Liver (tissue), 9 donors: ENCODE results near the gene NFIX. TPM values are rescaled to one million over a fixed set of nuclear protein-coding genes. Genes with fewer than 3 reads are reported as not detected.

Experiments used
- DNase-seq: peaks from one replicate; pipeline ENCODE4 v3.0.0-alpha.2; 2017; ENCODE audit warnings: low spot score
- H3K27ac ChIP-seq, 2 donors: one replicate each; pipeline ENCODE4 v1.7.0; 2013; ENCODE audit warnings: inconsistent platforms in 2 of 2, low read length in 2 of 2, control low read depth in 1 of 2, low read depth in 1 of 2, mild to moderate bottlenecking in 1 of 2
- H3K27me3 ChIP-seq, 4 donors: one replicate each; pipeline versions ENCODE4 v1.6.1 to v1.7.0; 2013; ENCODE audit warnings: low read length in 3 of 4, inconsistent platforms in 1 of 4, mild to moderate bottlenecking in 1 of 4, moderate library complexity in 1 of 4; ENCODE audit not compliant: control insufficient read depth in 4 of 4, insufficient read depth in 4 of 4
- H3K36me3 ChIP-seq, 4 donors: one replicate each; pipeline versions ENCODE4 v1.6.1 to v1.7.0; 2013; ENCODE audit warnings: low read length in 3 of 4, mild to moderate bottlenecking in 3 of 4, low read depth in 1 of 4, moderate library complexity in 1 of 4; ENCODE audit not compliant: control insufficient read depth in 4 of 4, insufficient read depth in 3 of 4
- H3K4me1 ChIP-seq, 4 donors: one replicate each; pipeline versions ENCODE4 v1.6.1 to v1.7.0; 2013; ENCODE audit warnings: low read length in 3 of 4, mild to moderate bottlenecking in 3 of 4, moderate library complexity in 1 of 4; ENCODE audit not compliant: control insufficient read depth in 4 of 4, insufficient read depth in 4 of 4
- H3K4me3 ChIP-seq, 3 donors: one replicate each; pipeline versions ENCODE4 v1.6.1 to v1.7.0; 2013; ENCODE audit warnings: low read length in 3 of 3, control low read depth in 1 of 3, low read depth in 1 of 3, mild to moderate bottlenecking in 1 of 3
- H3K9ac ChIP-seq, 2 donors: one replicate each; pipeline ENCODE4 v1.7.0; 2013; ENCODE audit warnings: low read length in 2 of 2, mild to moderate bottlenecking in 2 of 2, moderate library complexity in 2 of 2, control low read depth in 1 of 2, low read depth in 1 of 2
- H3K9me3 ChIP-seq, 4 donors: one replicate each; pipeline versions ENCODE4 v1.6.1 to v1.7.0; 2013; ENCODE audit warnings: low read length in 3 of 4; ENCODE audit not compliant: control insufficient read depth in 4 of 4
- ATF3 ChIP-seq: IDR thresholded peaks from 2 replicates; pipeline ENCODE4 v1.6.1; 2016; ENCODE audit warnings: antibody characterized with exemption
- CTCF ChIP-seq: fragments of 150-350 bp; IDR thresholded peaks from 2 replicates; pipeline ENCODE4 v1.5.1; 2017; ENCODE audit warnings: improper control_type of control experiment, low read depth, low read length; ENCODE audit not compliant: missing input control
- EGR1 ChIP-seq, 2 donors: IDR thresholded peaks; 2 replicates each; pipeline ENCODE4 v1.6.1; 2016 to 2018; ENCODE audit warnings: antibody characterized with exemption in 2 of 2, low read depth in 2 of 2
- FOXA1 ChIP-seq: IDR thresholded peaks from 2 replicates; pipeline ENCODE4 v1.6.1; 2016; ENCODE audit warnings: antibody characterized with exemption
- FOXA2 ChIP-seq: IDR thresholded peaks from 2 replicates; pipeline ENCODE4 v1.6.1; 2016; ENCODE audit warnings: antibody characterized with exemption
- GABPA ChIP-seq, 2 donors: IDR thresholded peaks in 1 of 2; conservative IDR thresholded peaks in 1 of 2; 2 replicates each; pipeline ENCODE4 v1.6.1; 2016; ENCODE audit warnings: antibody characterized with exemption in 2 of 2, mild to moderate bottlenecking in 1 of 2, moderate library complexity in 1 of 2
- HNF4A ChIP-seq, 2 donors: conservative IDR thresholded peaks; 2 replicates each; pipeline ENCODE4 v1.6.1; 2016; ENCODE audit warnings: antibody characterized with exemption in 2 of 2, mild to moderate bottlenecking in 2 of 2
- HNF4G ChIP-seq: IDR thresholded peaks from 2 replicates; pipeline ENCODE4 v1.6.1; 2016; ENCODE audit warnings: antibody characterized with exemption
- JUND ChIP-seq, 2 donors: IDR thresholded peaks; 2 replicates each; pipeline ENCODE4 v1.6.1; 2016; ENCODE audit warnings: antibody characterized with exemption in 2 of 2
- NR2F2 ChIP-seq: IDR thresholded peaks from 2 replicates; pipeline ENCODE4 v1.6.1; 2016; ENCODE audit warnings: antibody characterized with exemption
- RAD21 ChIP-seq, 2 donors: IDR thresholded peaks; 2 replicates each; pipeline ENCODE4 v1.6.1; 2016; ENCODE audit warnings: antibody characterized with exemption in 2 of 2, mild to moderate bottlenecking in 2 of 2
- REST ChIP-seq: IDR thresholded peaks from 2 replicates; pipeline ENCODE4 v1.6.1; 2016; ENCODE audit warnings: antibody characterized with exemption, mild to moderate bottlenecking
- RXRA ChIP-seq, 2 donors: IDR thresholded peaks; 2 replicates each; pipeline ENCODE4 v1.6.1; 2017 to 2018; ENCODE audit warnings: antibody characterized with exemption in 2 of 2, mild to moderate bottlenecking in 1 of 2
- SP1 ChIP-seq: IDR thresholded peaks from 2 replicates; pipeline ENCODE4 v1.6.1; 2018; ENCODE audit warnings: antibody characterized with exemption, mild to moderate bottlenecking
- TAF1 ChIP-seq: conservative IDR thresholded peaks from 2 replicates; pipeline ENCODE4 v1.6.1; 2016; ENCODE audit warnings: antibody characterized with exemption, mild to moderate bottlenecking
- ZBTB33 ChIP-seq: IDR thresholded peaks from 2 replicates; pipeline ENCODE4 v1.6.1; 2016; ENCODE audit warnings: antibody characterized with exemption
- WGBS: extraction: QIAGEN DNeasy Blood & Tissue Kit; methylation state at CpG from one replicate; pipeline ENCODE4 v1.1.7; 2013; 5-methylcytosine and 5-hydroxymethylcytosine counted together
- polyA plus RNA-seq, 2 donors: library from polyadenylated mRNA; stranded (reverse) in 1 of 2; unstranded in 1 of 2; fragments of 200-250 nt in 1 of 2; fragments of >200 nt in 1 of 2; fragmentation: Nextera tagmentation in 1 of 2; extraction: Ambion mirVana in 1 of 2; gene quantifications; one replicate each; pipeline versions ENCODE4 v1.2.1 to v1.2.3, GENCODE V29; 2013 to 2015
- total RNA-seq, 2 donors: library from RNA; depleted of rRNA; stranded (reverse); fragments of >200 nt; gene quantifications; one replicate each; pipeline ENCODE4 v1.2.3, GENCODE V29; 2014
- donor health status: healthy.
- donor health status: healthy.
- donor health status: healthy.
- donor health status: healthy.
- donor health status: healthy.

NFIX gene
- total and polyA plus RNA-seq, 4 donors: 3.3 to 18.4 (median 12.6) TPM

GRCh38 chr19:13004273-13004672, 9.0 kb downstream of the NFIX start:
- 84% methylated on average over 7 of the region's 7 CpGs for WGBS
- Histone ChIP-seq H3K27ac (no peak overlapping the region), H3K9me3 (no peaks in the 10 kb centered on the region), H3K36me3 (no peaks in the 10 kb centered on the region), H3K4me3 (no peak overlapping the region), H3K9ac (no peak overlapping the region), H3K27me3 (no peaks in the 10 kb centered on the region), H3K4me1 (peaks cover 27 to 59% (median 39%) of the 10 kb centered on the region in 4 donors)
- no peak for DNase-seq
- TF ChIP-seq HNF4A (conservative IDR thresholded peaks at IDR 0.05) (no peak), RAD21 (IDR thresholded peaks at IDR 0.05) (no peak), SP1 (no peak), GABPA (IDR thresholded peaks at IDR 0.05 in 1 of 2, conservative IDR thresholded peaks at IDR 0.05 in 1 of 2) (no peak), TAF1 (no peak), HNF4G (no peak), RXRA (IDR thresholded peaks at IDR 0.05) (no peak), ATF3 (no peak), JUND (IDR thresholded peaks at IDR 0.05) (no peak), CTCF (no peak), NR2F2 (no peak), FOXA1 (no peak), FOXA2 (no peak), REST (no peak)

GRCh38 chr19:13005253-13005652, 10.0 kb downstream of the NFIX start:
- H3K4me1 ChIP-seq: peaks cover 36 to 68% (median 48%) of the 10 kb centered on the region in 4 donors
- H3K27ac ChIP-seq: no peak overlapping the region
- WGBS: 86% methylated on average over 4 of the region's 4 CpGs
- DNase-seq: no peak
- no peaks in the 10 kb centered on the region for H3K36me3 ChIP-seq
- H3K27me3 ChIP-seq: no peaks in the 10 kb centered on the region
- no peak overlapping the region for H3K9ac ChIP-seq
- TF ChIP-seq EGR1 (IDR thresholded peaks at IDR 0.05; ENCODE audit: low read depth in 2 of 2) (no peak), REST (no peak), JUND (IDR thresholded peaks at IDR 0.05) (no peak), SP1 (no peak), RAD21 (IDR thresholded peaks at IDR 0.05) (no peak), FOXA2 (no peak), NR2F2 (no peak), HNF4G (no peak), TAF1 (no peak), GABPA (IDR thresholded peaks at IDR 0.05 in 1 of 2, conservative IDR thresholded peaks at IDR 0.05 in 1 of 2) (no peak), ZBTB33 (no peak)
- no peaks in the 10 kb centered on the region for H3K9me3 ChIP-seq
- no peak overlapping the region for H3K4me3 ChIP-seq
